Nasal cavity respiratory epithelium epithelial cell of viscerocranial mucosa (primary cell): ENCODE measurements around the gene ACKR1. TPM values are rescaled to one million over a fixed set of nuclear protein-coding genes. Genes with fewer than 3 reads are reported as not detected.

Experiments used
- total RNA-seq: library from RNA; depleted of rRNA; stranded (reverse); fragments of >200 nt; gene quantifications from 2 replicates; pipeline ENCODE4 v1.2.3, GENCODE V29; 2014

The ACKR1 gene
- total RNA-seq = not detected in 2 replicates

GRCh38 chr1:159204161-159205141, at the start of gene ACKR1:
Gene ACKR1, plus strand, starts transcription at chr1:159204875. Its CDS starts 85 bp downstream, at chr1:159204960.

GRCh38 chr1:159171254-159171687, 33.4 kb upstream of the ACKR1 start, which contains the start of gene CADM3:
Gene CADM3, plus strand, starts transcription at chr1:159171615. Its CDS starts 151 bp downstream, at chr1:159171766.

Other genes starting within 250 kb of the ACKR1 start
- 94.0 and 141 TPM in 2 replicates for gene IFI16, start 195.0 kb upstream of the ACKR1 start, total RNA-seq
- not detected in 2 replicates for gene AIM2, start 128.1 kb upstream of the ACKR1 start, total RNA-seq
- gene CADM3, start 33.3 kb upstream of the ACKR1 start, total RNA-seq = not detected in 2 replicates
- not detected in 2 replicates for gene FCER1A, start 97.5 kb downstream of the ACKR1 start, total RNA-seq
- not detected in 2 replicates for gene OR10J4, start 227.3 kb downstream of the ACKR1 start, total RNA-seq
- not detected in 2 replicates for gene OR10J1, start 234.8 kb downstream of the ACKR1 start, total RNA-seq